ENCODE results near the gene CEACAM7. TPM values are rescaled to one million over a fixed set of nuclear protein-coding genes. Genes with fewer than 3 reads are reported as not detected.

Gene CEACAM7
- total RNA-seq, 2 experiments from 2014 or later, result not detected

- POLR2A ChIA-PET, result no interaction called here
- H3K4me1 Mint-ChIP-seq (ENCODE audit: low read depth), result no peaks in the 10 kb centered on the region
- H3K27me3 Mint-ChIP-seq, result peaks cover 22% of the 10 kb centered on the region
- H3K9me3 Mint-ChIP-seq, result peaks cover 9% of the 10 kb centered on the region
- H3K27ac Mint-ChIP-seq, result no peak overlapping the region
- no peak overlapping the region for H3K4me3 Mint-ChIP-seq
- no peaks in the 10 kb centered on the region for H3K36me3 Mint-ChIP-seq (ENCODE audit: low read depth)
- CTCF ChIA-PET, result interaction anchor here (0.9 to 3.9 kb wide), 12 partner anchors 8 to 95 kb away, joined by 3 to 26 read pairs (median 6); no protein-coding TSS in a partner anchor
- ATAC-seq, result no peak
- intact Hi-C loops (cut with micrococcal nuclease), result no loop called here
- no peak for DNase-seq
- no peak for TF ChIP-seq CTCF (IDR thresholded peaks at IDR 0.05)
Measured at GRCh38 chr19:41689993-41690800, 2.1 kb upstream of the CEACAM7 start.

GRCh38 chr19:41688687-41689086 lies 617 bp upstream of the CEACAM7 start:
- DNase-seq (no peak), ATAC-seq (no peak)
- TF ChIP-seq CTCF (IDR thresholded peaks at IDR 0.05), result no peak
- H3K27ac Mint-ChIP-seq, result no peak overlapping the region
- peaks cover 9% of the 10 kb centered on the region for H3K9me3 Mint-ChIP-seq
- no peak overlapping the region for H3K4me3 Mint-ChIP-seq
- POLR2A ChIA-PET, result no interaction called here
- CTCF ChIA-PET, result interaction anchor here (1.2 to 3.2 kb wide), 4 partner anchors 18 to 97 kb away, joined by 3 to 18 read pairs (median 5); no protein-coding TSS in a partner anchor
- H3K27me3 Mint-ChIP-seq, result peaks cover 27% of the 10 kb centered on the region
- intact Hi-C loops (cut with micrococcal nuclease), result no loop called here
- H3K36me3 Mint-ChIP-seq (ENCODE audit: low read depth), result no peaks in the 10 kb centered on the region
- no peaks in the 10 kb centered on the region for H3K4me1 Mint-ChIP-seq (ENCODE audit: low read depth)

- Mint-ChIP-seq H3K9me3 (no peaks in the 10 kb centered on the region), H3K27me3 (peaks cover 22% of the 10 kb centered on the region), H3K27ac (no peak overlapping the region), H3K4me1 (ENCODE audit: low read depth) (no peaks in the 10 kb centered on the region), H3K36me3 (ENCODE audit: low read depth) (no peaks in the 10 kb centered on the region), H3K4me3 (no peak overlapping the region)
- ChIA-PET POLR2A (no interaction called here), CTCF (interaction anchor here (0.6 to 3.2 kb wide), 3 partner anchors 19 to 105 kb away, joined by 3 to 18 read pairs (median 7); no protein-coding TSS in a partner anchor)
- DNase-seq (no peak), ATAC-seq (no peak)
- intact Hi-C loops (cut with micrococcal nuclease), result no loop called here
- TF ChIP-seq CTCF (IDR thresholded peaks at IDR 0.05), result no peak
Measured at GRCh38 chr19:41687419-41687818, 651 bp downstream of the CEACAM7 start.

- ChIA-PET CTCF (interaction anchor here (1.1 to 1.7 kb wide), 5 partner anchors 8 to 155 kb away, joined by 3 to 5 read pairs (median 3); no protein-coding TSS in a partner anchor), POLR2A (no interaction called here)
- H3K9me3 Mint-ChIP-seq, result no peaks in the 10 kb centered on the region
- no peak for TF ChIP-seq CTCF (IDR thresholded peaks at IDR 0.05)
- intact Hi-C loops (cut with micrococcal nuclease), result no loop called here
- no peaks in the 10 kb centered on the region for H3K4me1 Mint-ChIP-seq (ENCODE audit: low read depth)
- no peak for ATAC-seq
- H3K36me3 Mint-ChIP-seq (ENCODE audit: low read depth), result no peaks in the 10 kb centered on the region
- H3K4me3 Mint-ChIP-seq, result no peak overlapping the region
- DNase-seq, result no peak
- peaks cover 22% of the 10 kb centered on the region for H3K27me3 Mint-ChIP-seq
- no peak overlapping the region for H3K27ac Mint-ChIP-seq
Measured at GRCh38 chr19:41682437-41682836, 5.6 kb downstream of the CEACAM7 start.

GRCh38 chr19:41671486-41671885 lies 16.6 kb downstream of the CEACAM7 start:
- Mint-ChIP-seq H3K9me3 (peaks cover 2% of the 10 kb centered on the region), H3K27me3 (peaks cover 46% of the 10 kb centered on the region), H3K27ac (no peak overlapping the region), H3K36me3 (ENCODE audit: low read depth) (no peaks in the 10 kb centered on the region), H3K4me3 (no peak overlapping the region), H3K4me1 (ENCODE audit: low read depth) (no peaks in the 10 kb centered on the region)
- CTCF ChIA-PET, result interaction anchor here (1.3 to 2.5 kb wide), 2 partner anchors 24 to 30 kb away, joined by 3 to 7 read pairs; no protein-coding TSS in a partner anchor
- POLR2A ChIA-PET, result no interaction called here
- DNase-seq, result no peak
- TF ChIP-seq CTCF (IDR thresholded peaks at IDR 0.05), result no peak
- intact Hi-C loops (cut with micrococcal nuclease), result no loop called here
- ATAC-seq, result no peak
